H9 (cell line): Measurements from ENCODE around the gene STK32B. TPM values are rescaled to one million over a fixed set of nuclear protein-coding genes. Genes with fewer than 3 reads are reported as not detected.

Source experiments
- DNase-seq: peaks from one replicate; pipeline ENCODE4 v3.0.0-alpha.2; 2017
- H2AFZ ChIP-seq: one replicate; pipeline ENCODE4 v1.6.1; 2013; ENCODE audit warnings: mild to moderate bottlenecking, low read length, control low read depth, moderate library complexity
- H2AK5ac ChIP-seq: 2 replicates; pipeline ENCODE4 v1.6.1; 2013; ENCODE audit warnings: low read length, control low read depth, mixed read lengths; ENCODE audit not compliant: insufficient read length
- H2BK120ac ChIP-seq: one replicate; pipeline ENCODE4 v1.6.1; 2013; ENCODE audit warnings: low read depth, mild to moderate bottlenecking, low read length, control low read depth, inconsistent platforms; ENCODE audit not compliant: poor library complexity, severe bottlenecking
- H2BK12ac ChIP-seq: 2 replicates; pipeline ENCODE4 v1.6.1; 2013; ENCODE audit warnings: low read length, control low read depth, mixed read lengths, low read depth; ENCODE audit not compliant: insufficient read length
- H2BK15ac ChIP-seq: 2 replicates; pipeline ENCODE4 v1.6.1; 2013; ENCODE audit warnings: low read depth, low read length, control low read depth
- H2BK20ac ChIP-seq: one replicate; pipeline ENCODE4 v1.6.1; 2013; ENCODE audit warnings: low read depth, mild to moderate bottlenecking, low read length, control low read depth, inconsistent platforms; ENCODE audit not compliant: poor library complexity, severe bottlenecking
- H2BK5ac ChIP-seq: 2 replicates; pipeline ENCODE4 v1.6.1; 2013; ENCODE audit warnings: low read length, control low read depth, mixed read lengths; ENCODE audit not compliant: insufficient read length
- H3K14ac ChIP-seq: 2 replicates; pipeline ENCODE4 v1.6.1; 2013; ENCODE audit warnings: low read length, control low read depth; ENCODE audit not compliant: insufficient read depth
- H3K18ac ChIP-seq: 2 replicates; pipeline ENCODE4 v1.6.1; 2013; ENCODE audit warnings: low read depth, mild to moderate bottlenecking, mixed read lengths, low read length, control low read depth; ENCODE audit not compliant: insufficient read length
- H3K23ac ChIP-seq: 2 replicates; pipeline ENCODE4 v1.6.1; 2013; ENCODE audit warnings: low read length, control low read depth, mixed read lengths, low read depth; ENCODE audit not compliant: insufficient read length
- H3K23me2 ChIP-seq: 2 replicates; pipeline ENCODE4 v1.6.1; 2013; ENCODE audit warnings: low read depth, mild to moderate bottlenecking, mixed read lengths, low read length, control low read depth; ENCODE audit not compliant: insufficient read length, poor library complexity, severe bottlenecking
- H3K27ac ChIP-seq: 2 replicates; pipeline ENCODE4 v1.5.1; 2013; ENCODE audit warnings: low read length, control low read depth, mixed read lengths, low read depth; ENCODE audit not compliant: insufficient read length
- H3K27me3 ChIP-seq: 2 replicates; pipeline ENCODE4 v1.6.1; 2013; ENCODE audit warnings: low read length, control low read depth, inconsistent platforms; ENCODE audit not compliant: insufficient read depth
- H3K4ac ChIP-seq: 2 replicates; pipeline ENCODE4 v1.6.1; 2013; ENCODE audit warnings: low read depth, mild to moderate bottlenecking, control low read depth, inconsistent platforms, low read length, moderate library complexity
- H3K4me1 ChIP-seq: 2 replicates; pipeline ENCODE4 v1.6.1; 2013; ENCODE audit warnings: low read length, control low read depth, inconsistent platforms; ENCODE audit not compliant: insufficient read depth
- H3K4me2 ChIP-seq: 2 replicates; pipeline ENCODE4 v1.6.1; 2013; ENCODE audit warnings: low read length, control low read depth, mixed read lengths; ENCODE audit not compliant: insufficient read length, insufficient read depth
- H3K56ac ChIP-seq: 2 replicates; pipeline ENCODE4 v1.6.1; 2013; ENCODE audit warnings: low read depth, mild to moderate bottlenecking, mixed read lengths, low read length, control low read depth; ENCODE audit not compliant: insufficient read length
- H3K79me1 ChIP-seq: 2 replicates; pipeline ENCODE4 v1.6.1; 2013; ENCODE audit warnings: low read depth, mild to moderate bottlenecking, moderate library complexity, low read length, control low read depth, inconsistent platforms; ENCODE audit not compliant: insufficient read depth, poor library complexity, severe bottlenecking
- H3K79me2 ChIP-seq: 2 replicates; pipeline ENCODE4 v1.6.1; 2013; ENCODE audit warnings: low read length, control low read depth, inconsistent platforms; ENCODE audit not compliant: insufficient read depth
- H3K9ac ChIP-seq: 2 replicates; pipeline ENCODE4 v1.6.1; 2013; ENCODE audit warnings: low read length, control low read depth, mixed read lengths; ENCODE audit not compliant: insufficient read length; ENCODE audit errors: extremely low read depth
- H3K9me3 ChIP-seq: one replicate; pipeline ENCODE4 v1.6.1; 2013; ENCODE audit warnings: low read depth, low read length, inconsistent platforms; ENCODE audit not compliant: control insufficient read depth
- H3T11ph ChIP-seq: one replicate; pipeline ENCODE4 v1.6.1; 2013; ENCODE audit warnings: mild to moderate bottlenecking, low read length, control low read depth, inconsistent platforms
- H4K20me1 ChIP-seq: one replicate; pipeline ENCODE4 v1.6.1; 2013; ENCODE audit not compliant: control insufficient read depth, insufficient read length, insufficient read depth
- H4K5ac ChIP-seq: 2 replicates; pipeline ENCODE4 v1.6.1; 2013; ENCODE audit warnings: low read depth, mild to moderate bottlenecking, mixed read lengths, low read length, control low read depth; ENCODE audit not compliant: insufficient read length
- H4K8ac ChIP-seq: replicated peaks from 2 replicates; pipeline ENCODE4 v1.6.1; 2013; ENCODE audit warnings: low read length, control low read depth, mixed read lengths, low read depth; ENCODE audit not compliant: insufficient read length
- H4K91ac ChIP-seq: 2 replicates; pipeline ENCODE4 v1.6.1; 2013; ENCODE audit warnings: low read depth, mild to moderate bottlenecking, moderate library complexity, mixed read lengths, low read length, control low read depth; ENCODE audit not compliant: insufficient read length
- H3K27ac Mint-ChIP-seq, 3 experiments: 2 replicates in 2 of 3; 3 replicates in 1 of 3; pipeline ENCODE4 v1.8.0; 2020 to 2021; ENCODE audit warnings: mixed read lengths in 3 of 3, mild to moderate bottlenecking in 1 of 3, moderate library complexity in 1 of 3
- H3K27me3 Mint-ChIP-seq: 2 replicates; pipeline ENCODE4 v1.8.0; 2021; ENCODE audit warnings: low read depth, mild to moderate bottlenecking, moderate library complexity, mixed read lengths
- H3K36me3 Mint-ChIP-seq, 3 experiments: 2 replicates in 2 of 3; 3 replicates in 1 of 3; pipeline ENCODE4 v1.8.0; 2020 to 2021; ENCODE audit warnings: low read depth in 3 of 3, mixed read lengths in 3 of 3; ENCODE audit not compliant: insufficient read depth in 1 of 3
- H3K4me1 Mint-ChIP-seq, 2 experiments: 2 replicates each; pipeline ENCODE4 v1.8.0; 2020; ENCODE audit warnings: mixed read lengths in 2 of 2
- H3K4me3 Mint-ChIP-seq, 2 experiments: 2 replicates in 1 of 2; 3 replicates in 1 of 2; pipeline ENCODE4 v1.8.0; 2020 to 2021; ENCODE audit warnings: mild to moderate bottlenecking in 2 of 2, mixed read lengths in 2 of 2, moderate library complexity in 1 of 2
- H3K9me3 Mint-ChIP-seq, 2 experiments: 2 replicates in 1 of 2; 3 replicates in 1 of 2; pipeline ENCODE4 v1.8.0; 2020; ENCODE audit warnings: mild to moderate bottlenecking in 2 of 2, mixed read lengths in 2 of 2, moderate library complexity in 1 of 2
- CTCF ChIP-seq: fragments of 200-600 bp; sonication (generic); conservative IDR thresholded peaks from 3 replicates; pipeline ENCODE4 v1.8.0; 2021; ENCODE audit warnings: antibody characterized with exemption, mild to moderate bottlenecking
- WGBS: extraction: QIAGEN DNeasy Blood & Tissue Kit; methylation state at CpG from one replicate; pipeline ENCODE4 v1.1.7; 2013; ENCODE audit warnings: missing lambda C conversion rate, low lambda C conversion rate, mixed read lengths; ENCODE audit not compliant: insufficient read length; ENCODE audit errors: extremely low coverage; 5-methylcytosine and 5-hydroxymethylcytosine counted together
- total RNA-seq: library from RNA; stranded (reverse); gene quantifications from 2 replicates; pipeline ENCODE4 v1.2.1, GENCODE V29; 2021

Gene STK32B
- total RNA-seq, 1 experiment from 2014 or later: 1.0 TPM

GRCh38 chr4:5019796-5020195 lies 31.5 kb upstream of the STK32B start:
- H4K8ac ChIP-seq: no peak overlapping the region
- H2BK5ac ChIP-seq: no peak overlapping the region
- H3K27ac ChIP-seq: no peak overlapping the region
- peaks cover 6% of the 10 kb centered on the region; the same call in 1 of the 2 replicates for H3K27me3 ChIP-seq
- H3K4me2 ChIP-seq: no peak overlapping the region
- H3K14ac ChIP-seq: no peak overlapping the region
- H4K5ac ChIP-seq: no peak overlapping the region
- H2BK20ac ChIP-seq: no peak overlapping the region
- no peak overlapping the region for H2BK15ac ChIP-seq
- no peak overlapping the region for H2BK120ac ChIP-seq
- H2AK5ac ChIP-seq: no peak overlapping the region
- H4K91ac ChIP-seq: no peak overlapping the region
- H3K9me3 ChIP-seq: no peaks in the 10 kb centered on the region
- no peaks in the 10 kb centered on the region for H3K36me3 Mint-ChIP-seq
- no peak overlapping the region for H3K27ac Mint-ChIP-seq
- H3K9ac ChIP-seq: no peak overlapping the region
- H3T11ph ChIP-seq: no peak overlapping the region
- no peaks in the 10 kb centered on the region; a peak in 2 of 5 replicates for H3K9me3 Mint-ChIP-seq
- TF ChIP-seq CTCF: no peak
- no peak overlapping the region for H3K4ac ChIP-seq
- H3K56ac ChIP-seq: no peak overlapping the region
- H3K79me1 ChIP-seq: no peaks in the 10 kb centered on the region
- peaks cover 12 to 15% of the 10 kb centered on the region in 2 experiments for H3K4me1 Mint-ChIP-seq
- no peak overlapping the region for H3K23ac ChIP-seq
- WGBS: no CpG with 5 or more reads among the region's 12 CpGs
- 0 out of 2 replicates have a peak, but pooled peaks cover 1% of the 10 kb centered on the region for H3K79me2 ChIP-seq
- no peak overlapping the region for H2AFZ ChIP-seq
- no peaks in the 10 kb centered on the region for H3K23me2 ChIP-seq
- H3K18ac ChIP-seq: no peak overlapping the region
- H2BK12ac ChIP-seq: no peak overlapping the region
- H4K20me1 ChIP-seq: no peaks in the 10 kb centered on the region
- DNase-seq: peak; percentile 38
- peaks cover 42% of the 10 kb centered on the region for H3K27me3 Mint-ChIP-seq
- peak overlapping the region in 1 of 2 experiments; percentile 24; a peak in 2 of 5 replicates for H3K4me3 Mint-ChIP-seq
- no peaks in the 10 kb centered on the region for H3K4me1 ChIP-seq
